Stimulated activated CD8-positive, alpha-beta memory T cell treated with anti-CD3 and anti-CD28 coated beads, Interleukin-4, amount 100 ng/mL, for 24 hours (primary cell): ENCODE measurements around the gene XPC.

Experiments
- DNase-seq: peaks from one replicate; pipeline ENCODE4 v3.0.0-alpha.2; 2020; ENCODE audit warnings: low read depth

The XPC gene

GRCh38 chr3:14206548-14207177, 28.3 kb upstream of the XPC start:
- no peak for DNase-seq

- DNase-seq: no peak
Measured at GRCh38 chr3:14204515-14205284, 26.3 kb upstream of the XPC start.

GRCh38 chr3:14203521-14204079, 25.2 kb upstream of the XPC start:
- no peak for DNase-seq

DNA sequence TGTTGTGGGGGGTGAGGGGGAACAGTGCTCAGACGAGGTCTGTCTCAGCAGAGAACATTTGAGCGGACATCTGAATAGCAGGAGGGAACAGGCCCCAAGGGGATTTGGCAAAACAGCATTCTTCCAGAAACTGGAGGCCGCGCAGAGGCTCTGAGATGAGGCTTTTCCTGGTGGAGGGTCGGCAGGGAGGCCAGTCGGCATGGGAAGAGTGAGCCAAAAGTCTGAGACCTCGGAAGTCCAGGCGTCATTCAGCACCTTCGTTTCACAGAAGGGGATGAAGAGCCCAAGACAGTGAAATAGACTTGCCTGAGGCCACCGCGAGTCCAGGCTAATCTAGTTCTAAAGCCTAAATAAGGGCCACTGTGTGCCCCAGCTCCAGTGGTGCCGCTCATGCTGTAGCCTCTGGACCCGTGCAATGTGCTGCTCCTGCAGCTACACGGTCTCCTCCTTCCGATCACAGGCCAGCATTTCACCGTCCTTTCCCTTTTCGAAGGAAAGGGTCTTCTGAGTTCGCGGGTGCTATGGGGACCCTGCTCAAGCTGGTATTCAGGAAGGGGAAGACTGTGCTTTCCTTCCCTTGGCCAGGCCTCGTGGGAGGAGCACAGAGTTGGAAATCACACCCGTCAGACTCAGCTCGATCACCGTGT, 24.6 kb upstream of the XPC start:
- DNase-seq: no peak

GRCh38 chr3:14201940-14202684, 23.7 kb upstream of the XPC start:
- no peak for DNase-seq

DNA sequence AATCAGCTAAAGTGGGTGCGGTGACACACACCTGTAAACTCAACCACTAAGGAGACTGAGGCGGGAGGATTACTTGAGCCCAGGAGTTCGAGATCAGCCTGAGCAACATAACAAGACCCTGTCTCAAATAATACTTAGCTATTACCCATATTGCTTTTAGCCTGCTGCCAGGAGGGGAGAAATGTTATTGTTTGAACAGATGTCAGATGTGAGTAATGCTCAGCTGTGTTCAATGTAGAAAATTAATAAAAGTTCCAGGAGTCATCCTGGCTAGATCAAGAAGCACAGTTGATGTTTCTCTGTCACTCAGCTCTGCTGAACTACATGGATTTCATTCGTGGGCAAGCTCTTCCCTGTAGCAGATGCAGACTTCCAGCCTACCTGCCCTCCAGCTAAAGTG, 22.4 kb upstream of the XPC start:
- no peak for DNase-seq

GRCh38 chr3:14200276-14200675, 21.9 kb upstream of the XPC start:
- no peak for DNase-seq

GRCh38 chr3:14199641-14200040, 21.2 kb upstream of the XPC start:
- DNase-seq: no peak

- DNase-seq: no peak
Measured at GRCh38 chr3:14194865-14195264, 16.5 kb upstream of the XPC start.

DNA sequence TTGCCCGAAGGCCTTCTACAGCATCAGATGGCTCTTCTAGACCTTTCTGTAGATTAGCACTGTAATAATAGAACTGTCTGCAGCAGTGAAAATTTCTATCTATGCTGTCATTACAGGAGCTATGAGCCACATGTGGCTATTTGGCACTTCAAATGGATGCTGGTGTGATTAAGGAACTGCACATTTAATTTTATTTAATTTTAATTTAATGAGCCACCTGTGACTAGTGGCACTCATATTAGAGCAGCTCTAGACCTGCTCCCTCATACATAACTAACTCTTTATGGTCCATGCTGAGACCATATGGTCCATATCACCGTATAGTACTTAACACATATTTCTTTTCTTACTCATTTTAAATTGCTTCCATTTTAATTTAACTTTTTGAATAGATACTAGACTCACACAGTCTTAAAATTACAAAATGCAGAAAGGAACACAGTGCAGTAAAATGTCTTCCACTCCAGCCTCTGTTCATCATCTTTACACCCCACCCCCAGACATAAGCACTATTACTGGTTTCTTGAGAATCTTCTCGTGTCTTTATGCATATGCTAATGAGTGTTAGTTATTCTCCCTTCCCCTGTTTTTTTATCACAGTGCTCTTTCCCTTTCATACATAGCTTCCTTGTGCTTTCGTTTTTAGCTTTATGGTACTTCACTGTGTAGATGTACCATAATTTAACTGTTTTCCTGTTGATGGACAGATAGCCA, 9.8 kb upstream of the XPC start:
- DNase-seq: no peak

DNA sequence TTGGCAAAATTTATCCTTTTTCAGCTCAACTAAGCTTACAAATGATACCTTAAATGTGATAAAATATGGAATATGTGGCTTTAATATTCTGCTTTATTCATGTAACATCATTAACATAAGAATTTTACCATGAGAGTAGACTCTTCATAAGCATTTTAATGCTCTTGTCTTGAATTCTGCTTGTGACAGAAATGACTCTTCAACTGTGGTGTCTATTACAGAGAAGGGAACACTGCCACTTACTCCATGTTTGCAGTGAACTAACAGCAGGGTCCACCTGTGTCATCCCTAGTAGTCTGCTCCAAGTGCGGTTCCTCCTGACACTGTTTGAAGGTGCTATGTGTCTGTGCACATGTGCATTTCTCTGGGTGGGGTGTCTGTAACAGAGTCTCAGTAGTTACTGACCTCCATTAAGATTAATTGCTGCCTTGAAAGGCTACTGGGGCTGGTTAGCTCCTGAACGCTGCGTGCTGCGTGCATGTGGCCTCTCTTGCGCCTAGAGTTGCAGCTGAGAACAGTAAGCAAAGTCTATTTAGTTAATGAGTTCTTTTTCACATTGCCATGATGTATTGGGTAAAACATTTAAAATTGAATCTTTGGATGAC, 8.6 kb upstream of the XPC start:
- no peak for DNase-seq

GRCh38 chr3:14183015-14183577, 4.7 kb upstream of the XPC start:
- no peak for DNase-seq

- no peak for DNase-seq
Measured at GRCh38 chr3:14181253-14181652, 2.9 kb upstream of the XPC start.

DNA sequence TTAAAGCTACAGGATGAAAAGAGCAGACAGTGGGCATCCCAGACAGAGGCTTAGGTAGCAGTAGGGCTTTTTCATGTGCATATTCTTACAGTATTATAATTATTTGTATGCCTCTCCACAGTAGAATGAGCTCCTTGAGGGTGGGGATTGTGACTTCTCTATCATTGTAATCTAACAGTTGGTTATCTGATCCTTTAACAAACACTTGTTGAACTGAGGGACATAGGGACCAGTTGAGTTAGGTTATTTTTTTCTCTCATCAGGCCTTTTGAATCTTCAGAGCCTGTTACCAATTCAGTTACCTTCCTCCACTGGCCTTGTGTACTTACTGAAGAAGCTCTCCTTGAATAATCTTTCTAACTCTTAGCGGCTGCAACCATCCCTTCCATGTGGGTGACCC, 1.4 kb upstream of the XPC start:
- no peak for DNase-seq

- no peak for DNase-seq
Measured at GRCh38 chr3:14179114-14179465, 689 bp upstream of the XPC start.

DNA sequence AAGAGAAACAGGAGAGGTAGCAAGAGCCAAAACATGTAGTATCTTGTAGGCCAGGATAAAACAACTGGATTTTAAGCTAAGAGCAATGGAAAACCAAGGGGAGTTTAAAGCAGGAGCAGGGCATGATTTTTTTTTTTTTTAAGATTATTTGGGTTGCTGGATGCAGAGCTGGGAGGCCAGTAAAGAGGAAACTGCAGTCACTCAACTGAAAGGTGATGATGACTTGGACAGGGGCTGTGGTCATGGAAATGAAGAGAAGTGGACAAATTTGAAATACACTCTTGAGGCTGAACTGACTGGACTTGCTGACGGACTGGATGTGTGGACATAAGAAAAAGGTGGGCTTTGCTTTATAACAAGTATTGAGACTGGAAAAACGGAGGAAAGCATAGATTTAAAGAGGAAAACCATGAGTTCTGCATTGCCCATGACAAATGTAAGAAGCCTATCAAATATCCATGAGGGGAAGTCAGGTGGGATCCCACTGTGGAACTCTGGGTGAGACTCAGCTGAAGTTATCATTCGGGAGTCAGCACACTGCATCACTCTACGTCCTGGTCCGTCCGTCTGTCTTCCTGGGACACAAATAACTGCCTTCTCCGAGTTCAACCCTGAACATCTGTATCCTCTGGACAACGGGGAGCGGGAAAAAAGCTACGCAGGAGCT, 688 bp downstream of the XPC start:
- DNase-seq: no peak

DNA sequence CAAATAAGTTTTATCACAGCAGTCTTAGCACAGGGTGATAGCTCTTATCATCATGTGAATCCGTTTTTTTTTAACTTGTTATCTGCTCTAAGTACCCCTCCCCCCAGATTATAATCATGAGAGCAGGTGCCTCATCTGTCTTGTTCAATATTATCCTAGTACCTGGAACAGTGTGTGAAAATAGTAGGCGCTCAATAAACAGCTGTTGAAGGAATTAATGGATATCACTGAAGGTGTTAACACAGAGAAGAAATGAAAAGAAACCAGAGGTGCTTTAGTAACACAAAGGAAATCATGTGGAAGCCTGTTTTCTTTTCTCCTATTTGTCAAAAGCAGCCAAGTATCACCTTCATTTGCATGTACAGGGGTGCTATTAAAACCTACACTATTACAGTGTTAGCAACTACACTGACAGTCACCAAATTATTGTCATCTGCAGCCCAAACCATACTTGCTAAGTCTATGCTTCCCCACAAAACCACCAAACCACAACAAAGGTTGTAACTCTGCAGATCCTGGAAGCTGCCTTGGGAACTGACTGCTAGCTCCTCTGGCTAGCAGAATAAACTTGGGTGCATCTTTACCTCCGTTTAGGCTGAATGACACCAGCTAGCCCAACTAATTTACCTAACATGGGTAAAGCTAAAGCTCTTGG, 2.9 kb downstream of the XPC start:
- no peak for DNase-seq

DNA sequence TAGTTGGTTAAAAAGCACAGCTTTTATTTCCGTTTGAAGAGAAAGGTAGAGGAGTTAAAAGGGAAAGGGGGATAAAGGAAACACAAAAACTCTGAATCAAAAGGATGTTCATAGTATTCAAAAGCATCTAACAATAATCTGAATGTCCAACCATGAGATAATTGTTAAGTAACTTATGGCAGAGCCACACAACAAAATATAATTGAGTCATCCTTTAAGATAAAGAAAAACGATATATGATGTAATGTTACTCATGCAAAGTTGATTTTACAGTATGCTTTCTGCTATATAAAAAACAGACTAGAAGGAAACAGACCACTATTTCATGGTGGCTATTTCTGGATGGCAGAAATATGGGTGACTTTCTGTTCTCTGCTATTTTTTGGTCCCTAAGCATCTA, 3.9 kb downstream of the XPC start:
- no peak for DNase-seq

- DNase-seq: no peak
Measured at GRCh38 chr3:14172496-14172895, 5.9 kb downstream of the XPC start.
